Daoy (cell line): Measurements from ENCODE around the gene CNOT6. TPM values are rescaled to one million over a fixed set of nuclear protein-coding genes. Genes with fewer than 3 reads are reported as not detected.
"Not testable (repeated sequence)": the region's sequence is repeated elsewhere in the genome, so short reads cannot be mapped to it uniquely, and the experiment has no call there.

ENCODE experiments used
- DNase-seq: peaks from one replicate; pipeline ENCODE4 v3.0.0-alpha.2; 2015; ENCODE audit warnings: low read depth
- total RNA-seq: library from RNA; depleted of rRNA; stranded (reverse); fragments of >200 nt; shearing (Covaris generic); gene quantifications from 2 replicates; pipeline ENCODE4 v1.2.3, GENCODE V29; 2014

The CNOT6 gene
- total RNA-seq, 1 experiment from 2014 or later: 11.4 TPM

GRCh38 chr5:180516440-180516839 lies 22.3 kb downstream of the CNOT6 start:
- DNase-seq: no peak

GRCh38 chr5:180519098-180519497 lies 24.9 kb downstream of the CNOT6 start:
- DNase-seq: no peak

- no peak for DNase-seq
Observed at GRCh38 chr5:180521101-180521500, 26.9 kb downstream of the CNOT6 start.

GRCh38 chr5:180521591-180521990 lies 27.4 kb downstream of the CNOT6 start:
- DNase-seq: no peak

GRCh38 chr5:180522330-180522729 lies 28.2 kb downstream of the CNOT6 start:
- no peak for DNase-seq

- DNase-seq: no peak
Observed at GRCh38 chr5:180523629-180524466, 29.7 kb downstream of the CNOT6 start.

- no peak for DNase-seq
Observed at GRCh38 chr5:180525399-180525798, 31.2 kb downstream of the CNOT6 start.

GRCh38 chr5:180526269-180526668 lies 32.1 kb downstream of the CNOT6 start:
- DNase-seq: no peak

- no peak for DNase-seq
Observed at GRCh38 chr5:180527659-180528058, 33.5 kb downstream of the CNOT6 start.

- DNase-seq: not testable (repeated sequence)
Observed at GRCh38 chr5:180531036-180531585, 36.9 kb downstream of the CNOT6 start.

- DNase-seq: no peak
Observed at GRCh38 chr5:180532268-180532667, 38.1 kb downstream of the CNOT6 start.

GRCh38 chr5:180533845-180534244 lies 39.7 kb downstream of the CNOT6 start:
- no peak for DNase-seq

GRCh38 chr5:180535573-180535972 lies 41.4 kb downstream of the CNOT6 start:
- no peak for DNase-seq

- no peak for DNase-seq
Observed at GRCh38 chr5:180540050-180540694, 46.0 kb downstream of the CNOT6 start.

- DNase-seq: no peak
Observed at GRCh38 chr5:180541710-180542109, 47.5 kb downstream of the CNOT6 start.

- no peak for DNase-seq
Observed at GRCh38 chr5:180545248-180545647, 51.1 kb downstream of the CNOT6 start.

GRCh38 chr5:180548563-180548962 lies 54.4 kb downstream of the CNOT6 start:
- DNase-seq: no peak

- DNase-seq: no peak
Observed at GRCh38 chr5:180553530-180553929, 59.4 kb downstream of the CNOT6 start.

- no peak for DNase-seq
Observed at GRCh38 chr5:180555168-180555921, 61.2 kb downstream of the CNOT6 start.

- DNase-seq: no peak
Observed at GRCh38 chr5:180557217-180557809, 63.1 kb downstream of the CNOT6 start.

- DNase-seq: no peak
Observed at GRCh38 chr5:180558232-180558631, 64.1 kb downstream of the CNOT6 start.

- DNase-seq: no peak
Observed at GRCh38 chr5:180563994-180564393, 69.8 kb downstream of the CNOT6 start.
